ENCODE results near the gene SLC5A1.

Gene SLC5A1

DNA sequence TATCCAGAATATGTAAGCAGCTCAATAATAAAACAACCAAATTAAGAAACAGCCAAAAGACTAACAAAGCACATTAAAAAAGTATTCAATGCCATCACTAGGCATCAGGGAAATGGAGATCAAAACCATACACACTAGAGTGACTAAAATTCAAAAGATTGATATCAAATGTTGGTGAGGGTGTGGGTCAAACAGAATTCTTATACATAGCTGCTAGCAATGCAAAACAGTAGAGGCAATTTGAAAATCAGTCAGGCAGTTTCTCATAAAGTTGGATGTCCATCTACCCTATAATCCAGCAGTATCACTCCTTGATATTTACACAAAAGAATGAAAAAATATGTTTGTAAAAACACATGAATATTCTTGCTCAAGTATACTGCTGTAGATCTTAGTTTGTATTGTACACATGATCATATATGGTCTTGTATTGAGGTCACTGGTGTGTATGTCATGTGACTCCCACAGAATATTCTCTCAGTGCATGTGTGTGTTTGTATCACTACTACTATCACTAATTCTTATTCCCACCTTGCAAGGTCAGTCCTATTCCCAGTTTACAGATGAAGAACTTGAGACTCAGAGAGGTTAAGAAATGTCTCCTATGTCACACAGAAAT is 54.9 kb downstream of the SLC5A1 start:
- no peak for ATAC-seq
- TF ChIP-seq TCF4 (CRISPR knock-in tag; IDR thresholded peaks at IDR 0.05; ENCODE audit: borderline replicate concordance) (no peak), TOX (CRISPR knock-in tag; IDR thresholded peaks at IDR 0.05; ENCODE audit: borderline replicate concordance) (no peak)
- TF ChIP-seq, protein P1, sequence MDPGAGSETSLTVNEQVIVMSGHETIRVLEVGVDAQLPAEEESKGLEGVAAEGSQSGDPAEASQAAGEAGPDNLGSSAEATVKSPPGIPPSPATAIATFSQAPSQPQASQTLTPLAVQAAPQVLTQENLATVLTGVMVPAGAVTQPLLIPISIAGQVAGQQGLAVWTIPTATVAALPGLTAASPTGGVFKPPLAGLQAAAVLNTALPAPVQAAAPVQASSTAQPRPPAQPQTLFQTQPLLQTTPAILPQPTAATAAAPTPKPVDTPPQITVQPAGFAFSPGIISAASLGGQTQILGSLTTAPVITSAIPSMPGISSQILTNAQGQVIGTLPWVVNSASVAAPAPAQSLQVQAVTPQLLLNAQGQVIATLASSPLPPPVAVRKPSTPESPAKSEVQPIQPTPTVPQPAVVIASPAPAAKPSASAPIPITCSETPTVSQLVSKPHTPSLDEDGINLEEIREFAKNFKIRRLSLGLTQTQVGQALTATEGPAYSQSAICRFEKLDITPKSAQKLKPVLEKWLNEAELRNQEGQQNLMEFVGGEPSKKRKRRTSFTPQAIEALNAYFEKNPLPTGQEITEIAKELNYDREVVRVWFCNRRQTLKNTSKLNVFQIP (CRISPR knock-in tag; IDR thresholded peaks at IDR 0.05; ENCODE audit: borderline replicate concordance, low read depth), result no peak

DNA sequence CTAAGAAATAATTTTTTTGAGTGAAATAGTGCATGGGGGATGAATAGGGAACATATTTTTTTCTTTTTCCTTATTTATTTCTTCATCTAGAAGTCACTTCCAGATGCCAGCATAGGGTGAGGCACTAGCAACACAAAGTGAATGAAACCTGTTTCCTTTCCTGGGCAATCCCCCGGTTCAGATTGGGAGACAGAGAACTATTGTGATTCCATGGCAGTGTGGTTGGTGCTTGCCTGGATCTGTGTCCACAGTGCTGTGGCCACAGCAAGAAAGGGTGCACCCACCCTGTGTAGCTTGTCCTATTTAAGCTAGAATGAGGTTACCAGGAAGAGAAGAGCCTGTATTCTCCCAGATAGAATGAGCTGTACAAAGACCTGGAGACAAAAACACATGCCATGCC is 57.6 kb downstream of the SLC5A1 start:
- ATAC-seq, result no peak
- TF ChIP-seq ESRRG (CRISPR knock-in tag; IDR thresholded peaks at IDR 0.05) (no peak), ZC3H10 (CRISPR knock-in tag; IDR thresholded peaks at IDR 0.05) (no peak), ZFP30 (CRISPR knock-in tag; IDR thresholded peaks at IDR 0.05) (no peak), ZNF565 (CRISPR knock-in tag; conservative IDR thresholded peaks at IDR 0.05; ENCODE audit: low read depth) (no peak), TOX (CRISPR knock-in tag; IDR thresholded peaks at IDR 0.05; ENCODE audit: borderline replicate concordance) (no peak), TCF4 (CRISPR knock-in tag; IDR thresholded peaks at IDR 0.05; ENCODE audit: borderline replicate concordance) (no peak), ARNTL (CRISPR knock-in tag; IDR thresholded peaks at IDR 0.05; ENCODE audit: borderline replicate concordance, low read depth) (no peak), BACH2 (CRISPR knock-in tag; IDR thresholded peaks at IDR 0.05; ENCODE audit: borderline replicate concordance) (no peak)
- TF ChIP-seq, protein P2, sequence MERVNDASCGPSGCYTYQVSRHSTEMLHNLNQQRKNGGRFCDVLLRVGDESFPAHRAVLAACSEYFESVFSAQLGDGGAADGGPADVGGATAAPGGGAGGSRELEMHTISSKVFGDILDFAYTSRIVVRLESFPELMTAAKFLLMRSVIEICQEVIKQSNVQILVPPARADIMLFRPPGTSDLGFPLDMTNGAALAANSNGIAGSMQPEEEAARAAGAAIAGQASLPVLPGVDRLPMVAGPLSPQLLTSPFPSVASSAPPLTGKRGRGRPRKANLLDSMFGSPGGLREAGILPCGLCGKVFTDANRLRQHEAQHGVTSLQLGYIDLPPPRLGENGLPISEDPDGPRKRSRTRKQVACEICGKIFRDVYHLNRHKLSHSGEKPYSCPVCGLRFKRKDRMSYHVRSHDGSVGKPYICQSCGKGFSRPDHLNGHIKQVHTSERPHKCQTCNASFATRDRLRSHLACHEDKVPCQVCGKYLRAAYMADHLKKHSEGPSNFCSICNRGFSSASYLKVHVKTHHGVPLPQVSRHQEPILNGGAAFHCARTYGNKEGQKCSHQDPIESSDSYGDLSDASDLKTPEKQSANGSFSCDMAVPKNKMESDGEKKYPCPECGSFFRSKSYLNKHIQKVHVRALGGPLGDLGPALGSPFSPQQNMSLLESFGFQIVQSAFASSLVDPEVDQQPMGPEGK (CRISPR knock-in tag; IDR thresholded peaks at IDR 0.05; ENCODE audit: borderline replicate concordance), result no peak
- TF ChIP-seq, protein P3, sequence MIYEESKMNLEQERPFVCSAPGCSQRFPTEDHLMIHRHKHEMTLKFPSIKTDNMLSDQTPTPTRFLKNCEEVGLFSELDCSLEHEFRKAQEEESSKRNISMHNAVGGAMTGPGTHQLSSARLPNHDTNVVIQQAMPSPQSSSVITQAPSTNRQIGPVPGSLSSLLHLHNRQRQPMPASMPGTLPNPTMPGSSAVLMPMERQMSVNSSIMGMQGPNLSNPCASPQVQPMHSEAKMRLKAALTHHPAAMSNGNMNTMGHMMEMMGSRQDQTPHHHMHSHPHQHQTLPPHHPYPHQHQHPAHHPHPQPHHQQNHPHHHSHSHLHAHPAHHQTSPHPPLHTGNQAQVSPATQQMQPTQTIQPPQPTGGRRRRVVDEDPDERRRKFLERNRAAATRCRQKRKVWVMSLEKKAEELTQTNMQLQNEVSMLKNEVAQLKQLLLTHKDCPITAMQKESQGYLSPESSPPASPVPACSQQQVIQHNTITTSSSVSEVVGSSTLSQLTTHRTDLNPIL (CRISPR knock-in tag; IDR thresholded peaks at IDR 0.05; ENCODE audit: low read depth), result no peak
- TF ChIP-seq, protein P4, sequence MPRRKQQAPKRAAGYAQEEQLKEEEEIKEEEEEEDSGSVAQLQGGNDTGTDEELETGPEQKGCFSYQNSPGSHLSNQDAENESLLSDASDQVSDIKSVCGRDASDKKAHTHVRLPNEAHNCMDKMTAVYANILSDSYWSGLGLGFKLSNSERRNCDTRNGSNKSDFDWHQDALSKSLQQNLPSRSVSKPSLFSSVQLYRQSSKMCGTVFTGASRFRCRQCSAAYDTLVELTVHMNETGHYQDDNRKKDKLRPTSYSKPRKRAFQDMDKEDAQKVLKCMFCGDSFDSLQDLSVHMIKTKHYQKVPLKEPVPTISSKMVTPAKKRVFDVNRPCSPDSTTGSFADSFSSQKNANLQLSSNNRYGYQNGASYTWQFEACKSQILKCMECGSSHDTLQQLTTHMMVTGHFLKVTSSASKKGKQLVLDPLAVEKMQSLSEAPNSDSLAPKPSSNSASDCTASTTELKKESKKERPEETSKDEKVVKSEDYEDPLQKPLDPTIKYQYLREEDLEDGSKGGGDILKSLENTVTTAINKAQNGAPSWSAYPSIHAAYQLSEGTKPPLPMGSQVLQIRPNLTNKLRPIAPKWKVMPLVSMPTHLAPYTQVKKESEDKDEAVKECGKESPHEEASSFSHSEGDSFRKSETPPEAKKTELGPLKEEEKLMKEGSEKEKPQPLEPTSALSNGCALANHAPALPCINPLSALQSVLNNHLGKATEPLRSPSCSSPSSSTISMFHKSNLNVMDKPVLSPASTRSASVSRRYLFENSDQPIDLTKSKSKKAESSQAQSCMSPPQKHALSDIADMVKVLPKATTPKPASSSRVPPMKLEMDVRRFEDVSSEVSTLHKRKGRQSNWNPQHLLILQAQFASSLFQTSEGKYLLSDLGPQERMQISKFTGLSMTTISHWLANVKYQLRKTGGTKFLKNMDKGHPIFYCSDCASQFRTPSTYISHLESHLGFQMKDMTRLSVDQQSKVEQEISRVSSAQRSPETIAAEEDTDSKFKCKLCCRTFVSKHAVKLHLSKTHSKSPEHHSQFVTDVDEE (CRISPR knock-in tag; IDR thresholded peaks at IDR 0.05), result no peak

DNA sequence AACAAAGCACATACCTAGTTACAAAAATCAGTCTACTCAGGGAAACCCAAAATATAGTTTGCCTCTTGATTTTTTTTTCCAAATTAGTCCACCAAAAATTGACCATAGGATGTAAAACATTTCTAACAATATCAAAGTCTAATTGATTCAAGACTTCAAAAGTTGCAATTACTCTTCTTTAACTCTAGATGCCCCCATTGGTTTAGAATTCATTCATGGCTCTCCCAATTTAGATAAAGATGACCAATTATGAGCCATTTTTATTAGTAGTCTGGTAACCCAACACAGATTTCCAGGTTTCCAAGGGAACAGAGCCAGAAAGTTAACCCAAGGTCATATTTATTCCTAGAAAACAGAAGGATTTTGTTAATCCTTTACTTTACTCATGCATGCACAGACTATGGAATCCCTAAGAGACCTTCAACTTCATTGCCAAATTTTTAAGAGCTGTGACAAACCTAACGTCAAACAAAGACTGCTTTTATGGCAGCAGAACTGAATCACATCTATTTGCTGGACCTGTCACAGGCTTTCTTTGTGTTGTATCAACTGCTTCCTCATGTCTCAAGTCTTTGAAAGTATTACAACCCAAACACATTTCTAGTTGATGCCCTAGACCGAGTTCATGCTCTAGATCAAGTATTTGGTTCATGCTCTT is 60.7 kb downstream of the SLC5A1 start:
- ATAC-seq, result no peak
- TF ChIP-seq, protein P2 (CRISPR knock-in tag; IDR thresholded peaks at IDR 0.05; ENCODE audit: borderline replicate concordance), result no peak
- TF ChIP-seq, protein P5, sequence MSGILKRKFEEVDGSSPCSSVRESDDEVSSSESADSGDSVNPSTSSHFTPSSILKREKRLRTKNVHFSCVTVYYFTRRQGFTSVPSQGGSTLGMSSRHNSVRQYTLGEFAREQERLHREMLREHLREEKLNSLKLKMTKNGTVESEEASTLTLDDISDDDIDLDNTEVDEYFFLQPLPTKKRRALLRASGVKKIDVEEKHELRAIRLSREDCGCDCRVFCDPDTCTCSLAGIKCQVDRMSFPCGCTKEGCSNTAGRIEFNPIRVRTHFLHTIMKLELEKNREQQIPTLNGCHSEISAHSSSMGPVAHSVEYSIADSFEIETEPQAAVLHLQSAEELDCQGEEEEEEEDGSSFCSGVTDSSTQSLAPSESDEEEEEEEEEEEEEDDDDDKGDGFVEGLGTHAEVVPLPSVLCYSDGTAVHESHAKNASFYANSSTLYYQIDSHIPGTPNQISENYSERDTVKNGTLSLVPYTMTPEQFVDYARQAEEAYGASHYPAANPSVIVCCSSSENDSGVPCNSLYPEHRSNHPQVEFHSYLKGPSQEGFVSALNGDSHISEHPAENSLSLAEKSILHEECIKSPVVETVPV (CRISPR knock-in tag; IDR thresholded peaks at IDR 0.05), result no peak
- TF ChIP-seq ZNF565 (CRISPR knock-in tag; conservative IDR thresholded peaks at IDR 0.05; ENCODE audit: low read depth) (no peak), RARB (CRISPR knock-in tag; IDR thresholded peaks at IDR 0.05) (no peak), ZNF70 (CRISPR knock-in tag; IDR thresholded peaks at IDR 0.05) (no peak), OSR1 (CRISPR knock-in tag; IDR thresholded peaks at IDR 0.05) (no peak), ZFP3 (CRISPR knock-in tag; IDR thresholded peaks at IDR 0.05) (no peak), TOX (CRISPR knock-in tag; IDR thresholded peaks at IDR 0.05; ENCODE audit: borderline replicate concordance) (no peak), BACH2 (CRISPR knock-in tag; IDR thresholded peaks at IDR 0.05; ENCODE audit: borderline replicate concordance) (no peak), TCF4 (CRISPR knock-in tag; IDR thresholded peaks at IDR 0.05; ENCODE audit: borderline replicate concordance) (no peak), ISL1 (CRISPR knock-in tag; IDR thresholded peaks at IDR 0.05) (no peak), GLIS3 (CRISPR knock-in tag; IDR thresholded peaks at IDR 0.05) (no peak), PPARA (CRISPR knock-in tag; IDR thresholded peaks at IDR 0.05; ENCODE audit: borderline replicate concordance) (no peak)
- TF ChIP-seq, protein P3 (CRISPR knock-in tag; IDR thresholded peaks at IDR 0.05; ENCODE audit: low read depth), result no peak
- TF ChIP-seq, protein P4 (CRISPR knock-in tag; IDR thresholded peaks at IDR 0.05), result no peak
